SK-N-MC (cell line): Measurements from ENCODE around the gene B3GNT8.
"Not testable (repeated sequence)": the region's sequence is repeated elsewhere in the genome, so short reads cannot be mapped to it uniquely, and the experiment has no call there.

Source experiments
- DNase-seq: peaks from one replicate; pipeline ENCODE4 v3.0.0-alpha.2; 2011; ENCODE audit warnings: low read depth, low spot score
- H3K27ac ChIP-seq: fragments of 200-600 bp; sonication (generic); 2 replicates; pipeline ENCODE4 v1.5.1; 2016; ENCODE audit warnings: mixed run types
- H3K36me3 ChIP-seq: fragments of 200-600 bp; sonication (generic); 2 replicates; pipeline ENCODE4 v1.6.1; 2017; ENCODE audit warnings: antibody characterized with exemption, low read length, mixed read lengths; ENCODE audit not compliant: insufficient read depth
- H3K4me3 ChIP-seq: fragments of 200-600 bp; sonication (generic); 2 replicates; pipeline ENCODE4 v1.5.1; 2016
- H3K9ac ChIP-seq: fragments of 200-600 bp; sonication (generic); 2 replicates; pipeline ENCODE4 v1.8.0; 2017; ENCODE audit warnings: mixed run types, mixed read lengths; ENCODE audit not compliant: insufficient read length
- H3K9me3 ChIP-seq: fragments of 200-600 bp; sonication (generic); 2 replicates; pipeline ENCODE4 v1.6.1; 2017; ENCODE audit warnings: low read depth, mild to moderate bottlenecking, antibody characterized with exemption, low read length, moderate library complexity, mixed read lengths
- EZH2 ChIP-seq: fragments of 200-600 bp; sonication (generic); IDR thresholded peaks from one replicate; pipeline ENCODE4 v1.6.1; 2017; ENCODE audit warnings: antibody characterized with exemption
- FOXP2 ChIP-seq: optimal IDR thresholded peaks from 2 replicates; pipeline ENCODE3; 2011; ENCODE audit warnings: mild to moderate bottlenecking, moderate library complexity; ENCODE audit not compliant: insufficient read depth; ENCODE audit errors: extremely low read length, control extremely low read depth
- POLR2AphosphoS5 ChIP-seq: IDR thresholded peaks from 2 replicates; pipeline ENCODE4 v1.6.1; 2012; ENCODE audit warnings: mild to moderate bottlenecking, low read depth, low read length, borderline replicate concordance

The B3GNT8 gene

GRCh38 chr19:41426952-41427646 lies at the start of gene B3GNT8:
Gene B3GNT8 (minus strand): TSS chr19:41427374. CDS start chr19:41426778, 596 bp downstream.
- Histone ChIP-seq H3K9ac (peak within 1 kb of the TSS; percentile 53), H3K36me3 (peaks cover 11% of the 10 kb centered on the region; the same call in 1 of the 2 replicates), H3K9me3 (no peaks in the 10 kb centered on the region), H3K27ac (no peak within 1 kb of the TSS), H3K4me3 (peak within 1 kb of the TSS; percentile 49)
- TF ChIP-seq FOXP2 (no peak), POLR2AphosphoS5 (0 out of 2 replicates have a peak, but pooled peaks have one; percentile 35)
- DNase-seq, result no peak

- H3K36me3 ChIP-seq, result no peaks in the 10 kb centered on the region
- no peak overlapping the region for H3K9ac ChIP-seq
- H3K9me3 ChIP-seq, result no peaks in the 10 kb centered on the region
- TF ChIP-seq EZH2, result no peak
- TF ChIP-seq FOXP2, result no peak
- no peak for TF ChIP-seq POLR2AphosphoS5
- no peak overlapping the region for H3K27ac ChIP-seq
- H3K4me3 ChIP-seq, result no peak overlapping the region
- no peak for DNase-seq
Observed at GRCh38 chr19:41476583-41476982, 49.4 kb upstream of the B3GNT8 start.

- not testable (repeated sequence) for H3K36me3 ChIP-seq, H3K9ac ChIP-seq, DNase-seq, H3K4me3 ChIP-seq, H3K9me3 ChIP-seq, H3K27ac ChIP-seq
Observed at GRCh38 chr19:41463257-41464256, 36.4 kb upstream of the B3GNT8 start.

GRCh38 chr19:41462497-41462896 lies 35.3 kb upstream of the B3GNT8 start:
- no peak for DNase-seq
- no peak overlapping the region for H3K9ac ChIP-seq
- H3K4me3 ChIP-seq, result no peak overlapping the region
- H3K27ac ChIP-seq, result no peak overlapping the region
- no peaks in the 10 kb centered on the region for H3K36me3 ChIP-seq
- no peaks in the 10 kb centered on the region for H3K9me3 ChIP-seq
- TF ChIP-seq POLR2AphosphoS5 (no peak), FOXP2 (no peak), EZH2 (no peak)

GRCh38 chr19:41457241-41457640 lies 30.1 kb upstream of the B3GNT8 start:
- Histone ChIP-seq H3K9ac (no peak overlapping the region), H3K4me3 (no peak overlapping the region), H3K27ac (no peak overlapping the region), H3K9me3 (no peaks in the 10 kb centered on the region), H3K36me3 (no peaks in the 10 kb centered on the region)
- TF ChIP-seq EZH2 (no peak), FOXP2 (no peak), POLR2AphosphoS5 (no peak)
- no peak for DNase-seq

- H3K4me3 ChIP-seq, result no peak overlapping the region
- H3K36me3 ChIP-seq, result no peaks in the 10 kb centered on the region
- no peaks in the 10 kb centered on the region for H3K9me3 ChIP-seq
- no peak for TF ChIP-seq FOXP2
- H3K9ac ChIP-seq, result no peak overlapping the region
- no peak overlapping the region for H3K27ac ChIP-seq
- no peak for DNase-seq
Observed at GRCh38 chr19:41456342-41456918, 29.3 kb upstream of the B3GNT8 start.

- no peak overlapping the region for H3K9ac ChIP-seq
Observed at GRCh38 chr19:41455936-41456335, 28.8 kb upstream of the B3GNT8 start.

GRCh38 chr19:41452584-41453275 lies 25.6 kb upstream of the B3GNT8 start:
- Histone ChIP-seq H3K4me3 (no peak overlapping the region), H3K27ac (no peak overlapping the region), H3K9ac (no peak overlapping the region), H3K36me3 (no peaks in the 10 kb centered on the region), H3K9me3 (no peaks in the 10 kb centered on the region)
- DNase-seq, result no peak
- no peak for TF ChIP-seq FOXP2
- TF ChIP-seq EZH2, result no peak
- TF ChIP-seq POLR2AphosphoS5, result no peak

More at GRCh38 chr19:41455936-41456335, 28.8 kb upstream of the B3GNT8 start:
- H3K36me3 ChIP-seq, result no peaks in the 10 kb centered on the region
- no peak overlapping the region for H3K27ac ChIP-seq
- no peak for TF ChIP-seq FOXP2
- TF ChIP-seq POLR2AphosphoS5, result no peak
- TF ChIP-seq EZH2, result no peak
- H3K4me3 ChIP-seq, result no peak overlapping the region
- DNase-seq, result no peak
- no peaks in the 10 kb centered on the region for H3K9me3 ChIP-seq
